ENCODE data around the gene TEX101.
"Not testable (repeated sequence)": the region's sequence is repeated elsewhere in the genome, so short reads cannot be mapped to it uniquely, and the experiment has no call there.

TEX101 gene, protein sequence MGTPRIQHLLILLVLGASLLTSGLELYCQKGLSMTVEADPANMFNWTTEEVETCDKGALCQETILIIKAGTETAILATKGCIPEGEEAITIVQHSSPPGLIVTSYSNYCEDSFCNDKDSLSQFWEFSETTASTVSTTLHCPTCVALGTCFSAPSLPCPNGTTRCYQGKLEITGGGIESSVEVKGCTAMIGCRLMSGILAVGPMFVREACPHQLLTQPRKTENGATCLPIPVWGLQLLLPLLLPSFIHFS

DNA sequence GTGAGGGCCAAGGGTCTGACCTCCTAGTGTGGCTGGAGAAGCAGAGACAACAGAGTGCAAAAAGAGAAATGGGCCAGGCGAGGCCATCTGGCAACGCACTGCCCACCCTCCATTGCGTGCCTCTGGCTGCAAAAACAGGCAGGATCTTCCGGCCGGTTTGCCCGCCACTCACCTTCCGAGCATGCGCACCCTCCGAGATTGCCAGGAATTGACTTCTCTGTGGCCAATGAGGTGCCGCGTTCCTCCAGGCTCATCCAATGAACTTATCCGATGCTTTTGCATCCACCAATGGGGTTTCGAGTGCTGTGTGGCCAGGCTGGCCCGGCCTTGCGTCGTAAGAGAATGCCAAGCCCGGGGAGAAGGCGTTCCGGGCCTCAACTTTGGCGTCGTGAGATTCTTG lies at the start of gene TEX101:
TEX101 (plus strand) TSS at position 337 of the 400 bp plus-strand sequence. CDS start 1,030 bp downstream, outside the sequence.
- DNase-seq (ENCODE audit: low read depth), result no peak

DNA sequence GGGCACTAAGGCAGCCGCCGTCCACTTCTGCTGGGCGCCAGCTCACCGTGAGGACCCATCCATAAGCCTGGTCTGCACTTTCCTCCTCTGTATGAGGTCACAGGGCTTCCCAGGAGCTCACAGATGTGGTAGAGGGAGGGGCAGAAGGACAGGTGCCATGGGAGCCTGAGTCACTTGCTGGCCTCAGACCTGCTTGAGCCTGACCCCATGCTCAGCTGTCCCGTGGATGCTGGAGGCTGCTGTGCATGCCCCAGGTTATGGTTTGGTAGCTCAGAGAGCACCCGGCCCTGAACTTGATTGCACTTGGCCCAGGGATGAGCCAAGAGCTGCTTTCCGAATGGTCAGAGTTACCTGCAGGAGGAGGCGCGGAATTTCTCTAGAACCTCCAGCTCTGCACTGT lies 49.0 kb upstream of the TEX101 start:
- not testable (repeated sequence) for DNase-seq (ENCODE audit: low read depth)

DNA sequence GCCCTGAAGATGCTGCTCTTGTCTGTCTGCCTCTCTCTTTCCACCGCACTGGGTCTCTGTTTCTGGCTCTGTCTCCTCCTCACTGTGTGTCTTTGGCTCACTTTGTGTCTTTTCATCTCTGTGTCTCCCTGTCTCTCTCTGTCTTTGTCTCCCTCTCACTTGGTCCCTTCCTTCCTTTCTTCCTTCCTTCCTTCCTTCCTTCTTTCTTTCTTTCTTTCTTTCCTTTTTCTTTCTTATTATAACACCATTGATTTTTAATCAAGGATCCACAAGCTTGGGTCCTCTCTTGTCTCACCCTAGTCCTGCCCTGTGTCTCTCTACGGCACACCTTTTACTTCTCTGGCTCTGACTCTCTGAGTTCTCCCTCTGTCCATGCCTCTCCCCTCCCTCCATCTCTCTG lies 46.9 kb upstream of the TEX101 start:
- no peak for DNase-seq (ENCODE audit: low read depth)

DNA sequence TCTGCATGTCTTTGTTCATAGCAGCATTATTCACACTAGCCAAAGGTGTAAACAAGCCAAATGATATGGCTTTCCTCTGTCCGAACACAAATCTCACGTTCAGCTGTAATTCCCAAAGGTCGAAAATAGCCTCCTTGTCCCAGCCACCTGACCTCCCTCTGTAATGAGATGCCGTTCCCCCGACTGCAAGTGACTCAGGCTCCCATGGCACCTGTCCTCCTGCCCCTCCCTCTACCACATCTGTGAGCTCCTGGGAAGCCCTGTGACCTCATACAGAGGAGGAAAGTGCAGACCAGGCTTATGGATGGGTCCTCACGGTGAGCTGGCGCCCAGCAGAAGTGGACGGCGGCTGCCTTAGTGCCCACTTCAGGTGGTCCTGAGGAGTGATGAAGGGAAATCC lies 45.8 kb upstream of the TEX101 start:
- DNase-seq (ENCODE audit: low read depth), result not testable (repeated sequence)

DNA sequence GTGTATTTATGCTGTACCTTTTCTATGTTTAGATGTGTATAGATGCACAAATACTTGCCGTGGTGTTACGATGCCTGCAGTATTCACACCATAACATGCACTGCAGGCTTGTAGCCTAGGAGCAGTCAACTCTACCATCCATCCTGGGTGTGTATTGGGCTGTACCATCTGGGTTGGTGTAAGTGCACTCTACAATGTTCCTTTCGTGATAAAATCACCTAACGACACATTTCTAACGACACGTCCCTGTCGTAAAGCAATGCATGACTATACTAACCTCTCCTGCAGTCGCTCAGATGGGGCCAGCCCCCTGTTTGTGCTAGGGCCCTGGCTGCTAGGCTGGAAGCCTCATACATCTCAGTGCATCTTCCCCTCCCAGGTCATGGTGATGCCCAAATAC lies 42.8 kb upstream of the TEX101 start:
- no peak for DNase-seq (ENCODE audit: low read depth)

DNA sequence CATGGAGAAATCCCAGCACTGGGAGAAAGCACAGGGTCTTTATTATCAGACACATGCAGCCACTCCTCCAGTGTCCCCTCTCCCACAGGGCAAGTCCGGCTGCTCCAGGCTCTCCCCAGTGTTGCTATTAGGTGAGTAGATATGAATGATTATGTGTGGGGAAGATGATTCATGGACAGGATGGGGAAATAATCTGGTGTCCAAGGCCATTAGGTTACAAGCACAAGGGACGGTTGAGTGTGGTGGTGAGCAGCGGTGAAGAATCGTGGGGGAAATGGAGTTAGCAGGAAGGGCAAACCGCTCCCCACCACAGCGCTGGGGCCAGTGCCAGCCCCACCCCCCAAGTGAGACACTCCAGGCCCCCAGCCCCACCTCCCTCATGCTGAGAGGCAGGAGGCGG lies 42.2 kb upstream of the TEX101 start:
- no peak for DNase-seq (ENCODE audit: low read depth)

DNA sequence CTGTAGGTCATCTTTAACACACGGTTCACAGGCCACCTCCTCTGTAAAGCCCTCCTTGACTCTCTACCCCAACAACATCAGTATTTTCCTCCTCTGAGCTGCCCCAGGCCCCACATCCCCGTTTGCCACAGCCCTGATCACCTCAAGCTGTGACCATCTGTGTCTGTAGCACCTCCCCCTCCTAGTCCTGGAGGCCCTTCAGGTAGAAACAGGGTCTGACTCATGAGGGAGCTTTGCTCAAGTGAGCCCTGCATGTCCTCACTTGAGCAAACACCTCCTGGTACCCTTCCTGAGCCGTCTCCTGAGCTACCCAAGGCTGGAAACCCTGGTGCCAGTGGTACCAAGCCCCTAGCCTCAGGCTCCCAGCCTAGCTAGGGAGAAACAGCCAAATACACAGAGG lies 37.1 kb upstream of the TEX101 start:
- not testable (repeated sequence) for DNase-seq (ENCODE audit: low read depth)

DNA sequence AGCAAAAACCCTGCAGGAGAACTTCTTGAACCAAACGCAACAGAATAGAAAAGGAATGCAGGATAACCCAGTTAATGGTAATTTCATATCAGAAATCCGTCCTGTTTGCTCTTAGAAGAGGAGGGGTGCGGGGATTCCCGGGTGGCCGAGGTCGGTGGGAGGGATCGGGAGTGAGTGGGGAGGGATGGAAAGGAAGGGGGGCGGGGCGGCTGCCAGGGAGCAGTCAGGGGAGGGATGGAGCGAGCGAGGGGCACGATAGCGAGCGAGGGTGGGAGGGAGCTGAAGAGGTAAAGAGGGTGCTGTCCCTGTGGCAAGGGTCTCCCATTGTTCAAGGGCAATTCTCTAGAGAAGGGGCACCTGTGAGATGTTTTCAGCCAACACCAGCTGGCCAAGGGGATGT lies 34.7 kb upstream of the TEX101 start:
- no peak for DNase-seq (ENCODE audit: low read depth)

DNA sequence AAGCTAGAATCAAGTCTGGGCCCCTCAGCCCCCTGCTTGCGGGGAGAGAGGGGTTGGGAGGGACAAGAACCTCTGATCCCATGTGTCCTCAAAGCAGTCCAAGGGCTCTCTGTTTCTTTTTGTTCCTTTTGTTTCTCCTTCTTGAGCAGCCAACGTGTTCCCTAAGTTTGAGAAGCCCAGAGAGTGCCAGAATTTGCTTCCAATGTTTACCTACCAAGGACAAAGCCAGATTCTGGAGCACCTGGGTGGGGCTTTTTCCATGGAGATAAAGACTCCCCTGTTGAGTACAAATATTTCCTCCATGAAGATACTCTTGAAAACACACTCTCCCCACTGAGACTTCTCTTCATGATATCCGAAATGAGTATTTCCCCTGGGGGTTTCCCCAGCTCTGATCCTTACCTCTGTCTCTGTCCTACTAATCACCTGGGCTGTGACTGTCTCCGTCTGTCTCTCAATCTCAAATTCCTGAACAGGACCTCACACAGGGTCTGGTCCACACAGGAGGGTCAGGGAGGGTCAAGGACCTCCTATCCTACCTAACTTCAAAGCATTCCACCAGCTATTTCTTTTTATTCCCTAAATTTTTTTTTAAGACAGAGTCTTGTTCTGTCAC lies 33.8 kb upstream of the TEX101 start:
- no peak for DNase-seq (ENCODE audit: low read depth)

DNA sequence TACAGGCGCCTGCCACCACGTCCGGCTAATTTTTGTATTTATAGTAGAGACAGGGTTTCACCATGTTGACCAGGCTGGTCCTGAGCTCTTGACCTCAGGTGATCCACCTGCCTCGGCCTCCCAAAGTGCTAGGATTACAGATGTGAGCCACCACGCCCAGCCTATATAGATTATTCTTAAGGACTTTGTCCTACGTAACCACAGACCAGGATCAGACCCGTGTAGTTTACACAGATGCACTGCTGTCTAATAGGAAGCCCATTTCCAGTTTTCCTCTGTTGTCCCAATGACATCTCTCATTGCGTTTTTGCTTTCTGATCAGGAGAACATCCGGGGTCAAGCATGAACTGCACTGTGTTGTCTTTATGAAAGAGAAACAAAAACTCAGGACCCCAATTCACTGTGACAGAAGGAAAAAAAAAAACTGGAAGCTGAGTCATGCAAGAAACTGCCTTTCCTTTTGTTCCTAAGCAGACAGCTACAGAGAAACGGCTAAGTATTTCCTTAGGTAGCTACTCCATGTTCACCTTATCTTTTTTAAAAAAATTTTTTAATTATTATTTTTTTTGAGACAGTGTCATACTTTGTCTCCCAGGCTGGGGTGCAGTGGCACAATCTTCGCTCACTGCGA lies 32.0 kb upstream of the TEX101 start:
- not testable (repeated sequence) for DNase-seq (ENCODE audit: low read depth)

DNA sequence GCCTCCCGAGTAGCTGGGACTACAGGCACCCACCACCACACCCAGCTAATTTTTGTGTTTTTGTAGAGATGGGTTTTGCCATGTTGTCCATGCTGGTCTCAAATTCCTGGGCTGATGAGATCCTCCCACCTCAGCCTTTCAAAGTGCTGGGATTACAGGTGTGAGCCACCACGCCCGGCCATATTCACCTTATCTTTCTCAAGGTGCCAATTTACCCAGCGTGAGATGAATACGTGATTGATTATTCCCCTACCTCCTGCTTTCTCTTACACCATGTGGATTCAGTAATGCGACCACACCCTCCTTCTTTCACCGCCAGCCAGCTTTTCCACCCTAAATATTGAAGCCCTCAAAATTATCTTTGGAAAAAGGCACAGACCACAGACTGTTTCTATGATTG lies 31.4 kb upstream of the TEX101 start:
- DNase-seq (ENCODE audit: low read depth), result not testable (repeated sequence)

DNA sequence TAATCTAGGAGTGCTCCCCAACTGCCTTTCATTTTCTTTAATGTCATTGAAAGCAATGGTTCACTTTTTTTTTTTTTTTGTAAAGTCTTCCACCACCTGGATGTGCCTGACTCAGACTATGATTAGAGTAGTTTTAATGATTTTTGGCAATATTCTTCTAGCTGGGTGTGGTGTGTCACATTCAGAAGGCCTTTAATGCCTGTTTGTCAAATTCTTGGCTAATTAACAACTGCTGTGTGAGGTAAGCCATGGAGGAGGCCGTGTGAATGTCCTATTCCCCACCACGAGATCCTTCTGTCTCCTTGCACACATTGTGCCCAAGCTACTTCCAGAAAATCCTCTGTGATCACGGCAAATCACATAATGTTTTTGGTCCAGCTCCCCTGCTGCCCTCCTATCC lies 30.9 kb upstream of the TEX101 start:
- DNase-seq (ENCODE audit: low read depth), result not testable (repeated sequence)

DNA sequence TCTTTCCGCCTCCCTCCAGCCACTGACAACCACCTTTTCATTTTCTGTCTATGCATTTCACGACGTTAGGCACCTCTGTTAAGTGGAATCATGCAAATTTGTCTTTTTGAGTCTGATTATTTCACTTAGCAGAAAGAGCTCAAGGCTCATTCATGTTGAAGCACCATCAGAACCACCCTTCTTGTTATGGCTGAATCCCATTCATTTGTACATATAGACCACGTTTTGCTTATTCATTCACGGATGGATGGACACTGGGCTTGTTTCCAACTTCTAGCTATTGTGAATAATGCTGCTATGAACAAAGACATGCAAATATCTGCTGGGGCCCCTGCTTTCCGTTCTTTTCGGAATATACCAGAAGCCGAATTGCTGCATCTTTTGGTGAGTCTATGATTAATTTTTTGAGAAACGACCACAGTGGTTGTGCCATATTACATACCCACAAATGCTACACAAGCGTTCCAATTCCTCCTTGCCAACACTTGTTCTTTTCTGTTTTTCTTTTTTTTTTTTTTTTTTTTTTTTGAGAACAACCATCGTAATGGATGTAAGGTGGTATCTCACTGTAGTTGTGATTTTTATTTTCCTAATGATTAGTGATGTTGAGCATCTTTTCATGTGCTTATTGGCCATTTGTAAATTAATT lies 23.7 kb upstream of the TEX101 start:
- DNase-seq (ENCODE audit: low read depth), result not testable (repeated sequence)

DNA sequence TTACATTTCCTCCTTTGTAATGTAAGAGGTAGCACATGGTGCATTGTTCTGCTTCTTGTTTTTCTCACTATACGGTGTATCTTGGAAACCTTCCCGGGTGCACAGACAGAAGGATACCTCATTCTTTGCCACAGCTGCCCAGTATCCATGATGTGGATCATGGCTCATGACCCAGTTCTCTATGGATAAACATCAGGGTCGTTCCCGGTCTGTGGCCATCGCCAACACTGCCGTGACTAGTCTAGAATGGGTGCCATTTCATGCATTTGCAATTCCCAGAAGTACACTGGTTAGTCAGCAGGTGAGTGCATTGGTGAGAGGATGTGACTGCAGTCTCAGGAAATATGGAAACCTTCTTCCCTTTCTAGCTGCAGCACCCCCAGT lies 23.1 kb upstream of the TEX101 start:
- not testable (repeated sequence) for DNase-seq (ENCODE audit: low read depth)

DNA sequence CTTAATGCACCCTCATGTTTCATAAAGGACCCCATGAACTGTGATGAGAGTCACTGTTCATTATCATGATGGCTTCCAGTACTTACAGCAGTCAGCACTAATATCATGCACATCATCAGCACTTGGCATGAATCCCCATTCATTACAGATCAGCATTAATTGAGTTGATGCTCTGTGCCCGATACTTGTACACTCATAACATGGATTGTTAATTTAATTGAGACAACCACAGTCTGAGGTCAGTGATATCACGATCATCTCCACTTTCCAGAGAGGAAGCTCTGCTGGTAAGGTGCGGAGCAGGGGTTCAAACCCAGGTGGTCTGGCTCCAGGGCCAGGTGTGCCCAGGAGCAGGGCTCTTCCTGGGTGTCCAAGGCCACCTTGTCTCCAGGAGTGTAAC lies 21.2 kb upstream of the TEX101 start:
- not testable (repeated sequence) for DNase-seq (ENCODE audit: low read depth)

DNA sequence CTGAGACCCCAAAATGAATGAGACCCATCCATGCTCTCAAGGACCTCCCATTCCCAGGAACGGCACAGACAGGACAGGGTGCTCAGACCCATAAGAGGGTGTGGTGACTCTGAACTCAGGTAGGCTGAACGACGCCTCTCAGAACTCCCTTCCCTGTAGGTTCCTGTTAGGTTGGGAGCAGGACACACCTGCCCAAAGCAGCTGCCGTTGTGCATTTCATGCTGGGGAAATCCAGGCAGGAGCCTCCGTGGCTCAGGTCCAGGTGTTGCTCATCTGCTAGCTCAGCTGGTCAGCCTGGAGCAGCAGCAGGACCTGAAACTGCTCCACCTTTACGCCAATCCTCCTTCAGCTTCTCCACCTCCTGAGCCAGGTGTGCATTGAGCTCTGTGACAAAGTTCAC lies 19.1 kb upstream of the TEX101 start:
- DNase-seq (ENCODE audit: low read depth), result no peak

DNA sequence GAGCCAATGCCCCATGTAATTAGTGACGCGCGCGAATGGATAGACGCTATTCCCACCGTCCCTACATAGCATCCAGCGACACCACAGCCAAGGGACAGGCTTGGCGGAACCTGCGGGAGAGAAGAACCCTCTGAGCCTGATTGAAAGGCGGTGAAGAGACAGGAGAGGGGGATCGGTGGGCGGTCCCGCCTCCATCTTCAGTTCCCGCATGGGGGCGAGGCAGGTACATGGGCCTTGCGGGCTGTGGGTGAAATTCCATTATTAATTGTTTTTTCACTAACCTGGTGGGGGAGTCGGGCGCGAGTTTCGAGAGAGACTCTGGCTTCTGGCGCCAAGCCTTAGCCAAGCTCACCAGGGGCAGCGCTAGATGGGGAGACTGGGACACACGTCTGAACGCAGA lies 8.4 kb upstream of the TEX101 start:
- no peak for DNase-seq (ENCODE audit: low read depth)

DNA sequence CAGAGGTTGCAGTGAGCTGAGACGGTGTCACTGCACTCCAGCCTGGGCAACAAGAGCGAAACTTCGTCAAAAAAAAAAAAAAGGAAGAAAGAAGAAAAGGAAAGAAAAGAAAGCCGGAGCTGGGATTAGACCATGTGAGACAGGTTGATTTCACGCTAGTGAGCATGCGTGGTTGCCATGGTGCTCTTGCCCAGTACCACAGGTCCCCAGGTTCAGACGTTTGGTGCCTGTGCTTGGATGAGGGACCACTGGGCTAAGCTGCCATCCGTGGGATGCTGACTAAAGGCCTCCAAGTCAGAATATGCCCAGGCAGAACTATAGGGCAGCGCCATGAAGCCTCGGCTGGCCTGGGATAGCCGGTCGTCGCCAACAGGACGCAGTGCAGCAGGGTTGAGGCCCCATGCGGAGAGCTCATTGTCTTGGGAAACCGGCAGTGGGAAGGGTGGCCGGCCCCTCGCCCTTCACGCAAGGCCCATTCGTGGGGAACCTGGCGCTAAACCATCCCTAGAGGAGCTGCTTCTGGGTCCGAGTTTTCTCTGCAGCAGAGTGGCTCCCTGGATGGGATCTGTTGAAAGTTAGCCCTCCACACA lies 7.2 kb upstream of the TEX101 start:
- no peak for DNase-seq (ENCODE audit: low read depth)

DNA sequence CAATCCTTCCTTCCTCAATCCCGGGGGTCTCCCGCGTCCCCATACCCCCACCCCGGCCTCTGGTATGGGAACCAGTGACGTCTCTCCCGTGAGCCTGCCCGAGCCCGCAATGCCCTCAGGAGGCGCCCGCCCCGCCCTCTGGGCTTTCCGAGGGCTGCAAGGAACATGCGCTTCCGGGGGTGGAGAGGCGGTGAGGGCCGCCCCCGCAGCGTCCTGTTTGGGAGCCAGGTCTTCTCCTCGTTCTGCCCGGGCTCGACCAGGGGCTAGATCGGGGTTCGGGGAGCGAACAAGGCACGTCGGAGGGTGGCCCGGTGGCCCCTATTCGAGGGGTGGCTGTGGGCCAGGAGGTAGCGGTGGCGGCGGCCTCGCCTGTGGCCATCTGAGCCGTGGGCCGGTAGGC lies 6.6 kb upstream of the TEX101 start:
- no peak for DNase-seq (ENCODE audit: low read depth)

DNA sequence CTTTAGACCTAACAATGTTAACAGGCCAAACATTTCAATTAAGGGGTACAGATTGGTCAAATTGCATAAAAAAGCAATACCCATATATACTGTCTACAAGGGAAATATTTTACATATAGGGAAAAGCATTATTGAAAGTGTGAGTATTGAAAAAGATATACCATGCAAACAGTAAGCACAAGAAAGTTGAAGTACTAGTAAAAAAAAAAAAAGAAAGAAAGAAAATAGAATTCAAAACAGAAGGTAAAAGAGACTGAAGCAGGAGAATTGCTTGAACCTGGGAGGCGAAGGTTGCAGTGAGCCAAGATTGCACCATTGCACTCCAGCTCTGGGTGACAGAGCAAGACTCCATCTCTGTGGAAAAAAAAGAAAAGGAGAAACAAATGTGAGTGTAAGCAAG lies 5.3 kb upstream of the TEX101 start:
- DNase-seq (ENCODE audit: low read depth), result no peak

DNA sequence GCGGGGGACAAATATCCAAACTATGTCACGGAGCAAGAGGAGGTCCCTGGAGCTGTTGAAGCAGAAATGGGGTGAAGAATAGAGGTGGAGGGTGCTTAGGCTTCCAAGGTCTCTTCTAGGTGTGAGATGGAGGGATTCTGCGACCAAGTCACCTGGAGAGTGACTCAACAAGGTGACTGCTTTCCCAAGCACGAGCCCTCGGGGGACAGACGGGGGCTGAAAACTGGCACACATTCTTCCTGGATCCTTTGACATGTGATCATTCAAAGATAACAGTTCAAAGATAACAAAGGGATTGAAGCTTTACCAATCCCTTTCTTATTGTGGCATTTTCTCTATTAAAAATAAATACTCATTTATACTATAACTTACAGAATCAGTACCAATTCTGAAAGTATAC lies 2.2 kb upstream of the TEX101 start:
- no peak for DNase-seq (ENCODE audit: low read depth)

DNA sequence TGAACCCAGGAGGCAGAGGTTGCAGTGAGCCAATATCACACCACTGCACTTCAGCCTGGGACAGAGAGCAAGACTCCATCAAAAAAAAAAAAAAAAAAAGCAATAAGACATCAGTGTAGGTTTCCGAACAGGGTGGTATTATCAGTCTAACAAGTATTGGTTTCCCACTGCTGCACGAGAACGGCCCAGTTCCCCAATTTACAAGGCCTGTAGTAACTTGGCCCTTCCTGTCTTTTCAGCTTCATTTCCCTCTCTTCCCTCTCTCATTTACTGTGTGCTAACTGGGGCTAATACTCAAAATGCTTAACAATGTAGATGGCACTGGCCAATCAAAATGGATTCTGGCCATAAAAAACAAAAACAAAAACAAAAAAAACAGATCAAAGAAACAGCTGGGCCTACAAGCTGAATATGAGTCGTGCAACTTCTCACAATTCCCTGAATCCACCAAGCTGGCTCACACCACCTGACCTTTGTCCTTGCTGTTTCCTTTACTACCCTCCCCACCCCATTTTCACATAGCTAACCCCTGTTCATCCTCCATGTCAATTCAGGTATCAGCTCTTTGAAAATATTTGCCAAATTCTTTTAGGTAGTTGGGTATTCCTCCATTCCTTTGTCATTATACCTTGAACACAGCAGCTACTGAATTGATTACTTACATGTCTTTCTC lies 2.4 kb downstream of the TEX101 start:
- no peak for DNase-seq (ENCODE audit: low read depth)
